Measurements from ENCODE around the gene RRP1. TPM values are rescaled to one million over a fixed set of nuclear protein-coding genes. Genes with fewer than 3 reads are reported as not detected.

The RRP1 gene
- total RNA-seq, 1 experiment from 2014 or later = 76.7 TPM

GRCh38 chr21:43845386-43845785 lies 56.0 kb downstream of the RRP1 start:
- no peak overlapping the region for H2BK120ac ChIP-seq (ENCODE audit: low read depth, low read length, poor library complexity, severe bottlenecking)
- Mint-ChIP-seq H3K27ac (no peak overlapping the region; a peak in 1 of 7 replicates), H3K4me1 (peaks cover 2 to 4% of the 10 kb centered on the region in 2 experiments; a peak in 2 of 4 replicates), H3K4me3 (no peak overlapping the region), H3K27me3 (ENCODE audit: low read depth) (peaks cover 5% of the 10 kb centered on the region), H3K36me3 (ENCODE audit: insufficient read depth in 1 of 3, low read depth in 3 of 3) (no peaks in the 10 kb centered on the region), H3K9me3 (no peaks in the 10 kb centered on the region; a peak in 1 of 5 replicates)
- no peak overlapping the region; the same call in 1 of the 2 replicates for H3K14ac ChIP-seq (ENCODE audit: insufficient read depth, low read length)
- H3K79me1 ChIP-seq (ENCODE audit: insufficient read depth, low read depth, low read length, poor library complexity, severe bottlenecking) = no peaks in the 10 kb centered on the region
- no peak overlapping the region for H4K8ac ChIP-seq (replicated peaks; ENCODE audit: insufficient read length, low read depth, low read length)
- no peak overlapping the region for H2BK15ac ChIP-seq (ENCODE audit: low read depth, low read length)
- no peak overlapping the region for H3K9ac ChIP-seq (ENCODE audit: extremely low read depth, insufficient read length, low read length)
- no peaks in the 10 kb centered on the region for H3K4me1 ChIP-seq (ENCODE audit: insufficient read depth, low read length)
- H2BK12ac ChIP-seq (ENCODE audit: insufficient read length, low read depth, low read length) = no peak overlapping the region
- H3K27ac ChIP-seq (ENCODE audit: insufficient read length, low read depth, low read length) = no peak overlapping the region
- WGBS (ENCODE audit: extremely low coverage, insufficient read length, low lambda C conversion rate) = no CpG with 5 or more reads among the region's 13 CpGs
- no peak overlapping the region for H4K91ac ChIP-seq (ENCODE audit: insufficient read length, low read depth, low read length)
- TF ChIP-seq CTCF (conservative IDR thresholded peaks at IDR 0.05) = no peak
- no peaks in the 10 kb centered on the region for H4K20me1 ChIP-seq (ENCODE audit: control insufficient read depth, insufficient read depth, insufficient read length)
- no peak overlapping the region for H3K4ac ChIP-seq (ENCODE audit: low read depth, low read length)
- no peak overlapping the region for H2BK5ac ChIP-seq (ENCODE audit: insufficient read length, low read length)
- H4K5ac ChIP-seq (ENCODE audit: insufficient read length, low read depth, low read length) = no peak overlapping the region
- H2BK20ac ChIP-seq (ENCODE audit: low read depth, low read length, poor library complexity, severe bottlenecking) = no peak overlapping the region
- no peak overlapping the region for H2AFZ ChIP-seq (ENCODE audit: low read length)
- no peaks in the 10 kb centered on the region for H3K9me3 ChIP-seq (ENCODE audit: control insufficient read depth, low read depth, low read length)
- no peak overlapping the region for H2AK5ac ChIP-seq (ENCODE audit: insufficient read length, low read length)
- no peak overlapping the region for H3T11ph ChIP-seq (ENCODE audit: low read length)
- no peak overlapping the region for H3K23ac ChIP-seq (ENCODE audit: insufficient read length, low read depth, low read length)
- H3K56ac ChIP-seq (ENCODE audit: insufficient read length, low read depth, low read length) = no peak overlapping the region
- H3K23me2 ChIP-seq (ENCODE audit: insufficient read length, low read depth, low read length, poor library complexity, severe bottlenecking) = no peaks in the 10 kb centered on the region
- no peak overlapping the region for H3K18ac ChIP-seq (ENCODE audit: insufficient read length, low read depth, low read length)
- no peaks in the 10 kb centered on the region for H3K79me2 ChIP-seq (ENCODE audit: insufficient read depth, low read length)
- H3K27me3 ChIP-seq (ENCODE audit: insufficient read depth, low read length) = no peaks in the 10 kb centered on the region
- no peak for DNase-seq
- no peak overlapping the region for H3K4me2 ChIP-seq (ENCODE audit: insufficient read depth, insufficient read length, low read length)

Data from H9 (cell line).